ENCODE results near the gene NKD1. TPM values are rescaled to one million over a fixed set of nuclear protein-coding genes. Genes with fewer than 3 reads are reported as not detected.

Gene NKD1
- total RNA-seq, 1 donor from 2014 or later, result 0.43 TPM

- no peak overlapping the region for H3K4me3 Mint-ChIP-seq (ENCODE audit: unreplicated experiment)
- peaks cover 26% of the 10 kb centered on the region for H3K27me3 Mint-ChIP-seq (ENCODE audit: unreplicated experiment)
- TF ChIP-seq, protein P1, sequence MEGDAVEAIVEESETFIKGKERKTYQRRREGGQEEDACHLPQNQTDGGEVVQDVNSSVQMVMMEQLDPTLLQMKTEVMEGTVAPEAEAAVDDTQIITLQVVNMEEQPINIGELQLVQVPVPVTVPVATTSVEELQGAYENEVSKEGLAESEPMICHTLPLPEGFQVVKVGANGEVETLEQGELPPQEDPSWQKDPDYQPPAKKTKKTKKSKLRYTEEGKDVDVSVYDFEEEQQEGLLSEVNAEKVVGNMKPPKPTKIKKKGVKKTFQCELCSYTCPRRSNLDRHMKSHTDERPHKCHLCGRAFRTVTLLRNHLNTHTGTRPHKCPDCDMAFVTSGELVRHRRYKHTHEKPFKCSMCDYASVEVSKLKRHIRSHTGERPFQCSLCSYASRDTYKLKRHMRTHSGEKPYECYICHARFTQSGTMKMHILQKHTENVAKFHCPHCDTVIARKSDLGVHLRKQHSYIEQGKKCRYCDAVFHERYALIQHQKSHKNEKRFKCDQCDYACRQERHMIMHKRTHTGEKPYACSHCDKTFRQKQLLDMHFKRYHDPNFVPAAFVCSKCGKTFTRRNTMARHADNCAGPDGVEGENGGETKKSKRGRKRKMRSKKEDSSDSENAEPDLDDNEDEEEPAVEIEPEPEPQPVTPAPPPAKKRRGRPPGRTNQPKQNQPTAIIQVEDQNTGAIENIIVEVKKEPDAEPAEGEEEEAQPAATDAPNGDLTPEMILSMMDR (IDR thresholded peaks at IDR 0.05), result no peak
- DNase-seq (ENCODE audit: extremely low spot score, unreplicated experiment), result no peak
- peaks cover 15% of the 10 kb centered on the region for H3K4me1 Mint-ChIP-seq (ENCODE audit: unreplicated experiment)
- no peaks in the 10 kb centered on the region for H3K9me3 Mint-ChIP-seq (ENCODE audit: unreplicated experiment)
- no peak overlapping the region for H3K27ac Mint-ChIP-seq (ENCODE audit: unreplicated experiment)
- no peaks in the 10 kb centered on the region for H3K36me3 Mint-ChIP-seq (ENCODE audit: unreplicated experiment)
Observed at GRCh38 chr16:50695017-50696000, 147.1 kb downstream of the NKD1 start.

DNA sequence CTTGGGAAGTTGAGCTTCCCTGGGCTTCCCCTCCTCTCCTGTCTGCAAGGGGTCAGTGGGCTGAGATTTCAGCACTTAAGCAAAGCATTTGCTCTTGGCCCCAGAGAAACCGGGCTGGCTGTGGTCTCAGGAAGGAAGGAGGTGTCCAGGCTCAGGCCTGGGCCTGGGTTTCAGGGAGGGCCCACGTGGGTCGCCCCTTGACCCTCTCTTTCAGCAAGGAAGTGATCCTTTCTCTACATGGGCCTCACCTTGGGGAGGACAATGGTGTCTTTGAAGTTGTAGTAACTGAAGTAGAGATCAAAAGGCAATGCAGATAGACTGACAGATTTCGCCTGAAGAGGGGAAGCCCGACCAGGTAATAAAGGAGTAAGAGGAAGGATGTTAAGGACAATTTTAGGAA is 147.9 kb downstream of the NKD1 start:
- Mint-ChIP-seq H3K4me3 (ENCODE audit: unreplicated experiment) (no peak overlapping the region), H3K27me3 (ENCODE audit: unreplicated experiment) (peaks cover 22% of the 10 kb centered on the region), H3K27ac (ENCODE audit: unreplicated experiment) (no peak overlapping the region), H3K4me1 (ENCODE audit: unreplicated experiment) (peaks cover 15% of the 10 kb centered on the region), H3K36me3 (ENCODE audit: unreplicated experiment) (no peaks in the 10 kb centered on the region), H3K9me3 (ENCODE audit: unreplicated experiment) (no peaks in the 10 kb centered on the region)
- DNase-seq (ENCODE audit: extremely low spot score, unreplicated experiment), result no peak
- TF ChIP-seq, protein P1 (IDR thresholded peaks at IDR 0.05), result no peak

GRCh38 chr16:50696575-50697420 is 148.6 kb downstream of the NKD1 start:
- Mint-ChIP-seq H3K27me3 (ENCODE audit: unreplicated experiment) (peaks cover 24% of the 10 kb centered on the region), H3K9me3 (ENCODE audit: unreplicated experiment) (no peaks in the 10 kb centered on the region)
- DNase-seq (ENCODE audit: extremely low spot score, unreplicated experiment), result no peak

GRCh38 chr16:50697421-50697715 is 149.2 kb downstream of the NKD1 start:
- Mint-ChIP-seq H3K4me3 (ENCODE audit: unreplicated experiment) (no peak overlapping the region), H3K36me3 (ENCODE audit: unreplicated experiment) (no peaks in the 10 kb centered on the region), H3K9me3 (ENCODE audit: unreplicated experiment) (no peaks in the 10 kb centered on the region), H3K27me3 (ENCODE audit: unreplicated experiment) (peaks cover 22% of the 10 kb centered on the region), H3K4me1 (ENCODE audit: unreplicated experiment) (peaks cover 15% of the 10 kb centered on the region), H3K27ac (ENCODE audit: unreplicated experiment) (peak overlapping the region; percentile 74)
- TF ChIP-seq, protein P1 (IDR thresholded peaks at IDR 0.05), result no peak
- DNase-seq (ENCODE audit: extremely low spot score, unreplicated experiment), result no peak

More at GRCh38 chr16:50696575-50697420, 148.6 kb downstream of the NKD1 start:
- Mint-ChIP-seq H3K4me1 (ENCODE audit: unreplicated experiment) (peaks cover 15% of the 10 kb centered on the region), H3K4me3 (ENCODE audit: unreplicated experiment) (no peak overlapping the region), H3K36me3 (ENCODE audit: unreplicated experiment) (no peaks in the 10 kb centered on the region), H3K27ac (ENCODE audit: unreplicated experiment) (no peak overlapping the region)
- TF ChIP-seq, protein P1 (IDR thresholded peaks at IDR 0.05), result no peak
